ENCODE results near the gene SLC2A3. TPM values are rescaled to one million over a fixed set of nuclear protein-coding genes. Genes with fewer than 3 reads are reported as not detected.
A peak's percentile ranks its signal among the peaks of the same experiment; 100 is the strongest.
"Not testable (repeated sequence)": the region's sequence is repeated elsewhere in the genome, so short reads cannot be mapped to it uniquely, and the experiment has no call there.

Gene SLC2A3
- polyA plus RNA-seq, 1 donor from 2014 or later = 65.3 TPM

GRCh38 chr12:7961395-7962178 is 25.6 kb upstream of the SLC2A3 start:
- H3K27me3 Mint-ChIP-seq = no peaks in the 10 kb centered on the region
- H3K9me3 Mint-ChIP-seq = no peaks in the 10 kb centered on the region
- H3K27ac Mint-ChIP-seq = peak overlapping the region in 2 of 3 donors; percentile 69 to 98
- peak overlapping the region in 3 of 4 donors; percentile 79 to 95 (median 94) for H3K4me3 Mint-ChIP-seq
- peaks cover 15 to 25% (median 20%) of the 10 kb centered on the region in 3 donors for H3K4me1 Mint-ChIP-seq
- H3K36me3 Mint-ChIP-seq = no peaks in the 10 kb centered on the region

DNA sequence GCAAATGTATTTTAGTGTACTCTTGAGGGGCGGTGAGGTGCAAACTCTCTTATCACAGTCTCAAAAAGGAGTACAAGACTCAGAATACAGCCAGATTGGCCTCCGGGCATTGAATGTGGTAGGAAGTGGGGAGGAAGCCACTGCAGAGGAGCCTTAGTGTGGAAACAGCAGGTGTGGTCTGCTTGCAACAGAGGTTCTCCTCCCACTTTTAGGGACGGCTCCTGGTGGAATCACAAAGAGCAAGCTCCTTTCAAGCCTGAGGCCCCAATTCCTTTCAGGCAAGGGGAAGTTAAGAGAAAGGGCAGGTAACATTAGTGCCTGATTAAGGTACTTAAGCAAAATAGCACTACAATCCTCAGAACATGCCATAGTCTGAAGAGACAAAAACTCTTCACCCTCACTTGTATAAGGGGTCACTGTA is 23.7 kb upstream of the SLC2A3 start:
- Mint-ChIP-seq H3K4me1 (peaks cover 15 to 25% (median 20%) of the 10 kb centered on the region in 3 donors), H3K4me3 (peak overlapping the region; percentile 79 to 95 (median 92)), H3K36me3 (no peaks in the 10 kb centered on the region), H3K27me3 (no peaks in the 10 kb centered on the region), H3K9me3 (no peaks in the 10 kb centered on the region), H3K27ac (peak overlapping the region; percentile 69 to 98 (median 75))

- Mint-ChIP-seq H3K4me3 (peak overlapping the region in 3 of 4 donors; percentile 79 to 94 (median 91)), H3K27me3 (no peaks in the 10 kb centered on the region), H3K36me3 (no peaks in the 10 kb centered on the region), H3K9me3 (no peaks in the 10 kb centered on the region), H3K4me1 (peaks cover 15 to 25% (median 20%) of the 10 kb centered on the region in 3 donors), H3K27ac (peak overlapping the region; percentile 34 to 75 (median 69))
These were observed 23.3 kb upstream of the SLC2A3 start for GRCh38 chr12:7959278-7959677.

DNA sequence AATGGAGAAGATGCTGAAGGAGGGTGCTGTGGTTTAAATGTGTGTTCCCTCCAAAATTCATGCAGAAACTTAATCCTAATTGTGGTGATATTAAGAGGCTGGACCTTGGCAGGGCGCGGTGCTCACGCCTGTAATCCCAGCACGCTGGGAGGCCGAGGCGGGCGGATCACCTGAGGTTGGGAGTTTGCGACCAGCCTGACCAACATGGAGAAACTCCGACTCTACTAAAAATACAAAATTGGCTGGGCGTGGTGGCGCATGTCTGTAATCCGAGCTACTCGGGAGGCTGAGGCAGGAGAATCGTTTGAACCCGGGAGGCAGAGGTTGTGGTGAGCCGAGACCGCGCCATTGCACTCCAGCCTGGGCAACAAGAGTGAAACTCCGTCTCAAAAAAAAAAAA is 18.9 kb upstream of the SLC2A3 start:
- peaks cover 13 to 15% (median 14%) of the 10 kb centered on the region in 3 donors for H3K4me1 Mint-ChIP-seq
- not testable (repeated sequence) for H3K27me3 Mint-ChIP-seq, H3K4me3 Mint-ChIP-seq, H3K36me3 Mint-ChIP-seq, H3K9me3 Mint-ChIP-seq
- H3K27ac Mint-ChIP-seq = peak overlapping the region in 1 of 3 donors; percentile 73

DNA sequence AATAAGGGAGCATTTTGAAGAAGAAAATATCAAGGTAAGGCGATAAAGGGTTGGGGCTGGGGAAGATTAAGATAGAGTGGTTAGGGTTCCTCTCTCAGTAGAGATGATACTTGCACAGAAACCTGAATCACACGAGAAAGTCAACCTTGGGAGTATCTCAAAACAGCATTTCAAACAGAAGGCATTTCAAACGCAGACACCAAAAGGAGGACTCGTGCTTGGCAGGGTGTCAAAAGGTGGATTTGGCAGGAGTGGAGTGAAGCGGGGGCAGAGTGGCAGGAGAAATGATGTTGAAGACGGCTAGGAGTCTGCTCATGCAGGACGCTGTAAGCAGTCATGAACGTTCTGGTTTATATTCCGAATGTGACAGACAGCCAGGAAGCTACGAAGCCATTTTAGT is 18.4 kb upstream of the SLC2A3 start:
- H3K36me3 Mint-ChIP-seq, H3K27ac Mint-ChIP-seq, H3K4me3 Mint-ChIP-seq, H3K9me3 Mint-ChIP-seq, H3K27me3 Mint-ChIP-seq: not testable (repeated sequence)
- H3K4me1 Mint-ChIP-seq = peaks cover 9 to 11% (median 9%) of the 10 kb centered on the region in 3 donors

DNA sequence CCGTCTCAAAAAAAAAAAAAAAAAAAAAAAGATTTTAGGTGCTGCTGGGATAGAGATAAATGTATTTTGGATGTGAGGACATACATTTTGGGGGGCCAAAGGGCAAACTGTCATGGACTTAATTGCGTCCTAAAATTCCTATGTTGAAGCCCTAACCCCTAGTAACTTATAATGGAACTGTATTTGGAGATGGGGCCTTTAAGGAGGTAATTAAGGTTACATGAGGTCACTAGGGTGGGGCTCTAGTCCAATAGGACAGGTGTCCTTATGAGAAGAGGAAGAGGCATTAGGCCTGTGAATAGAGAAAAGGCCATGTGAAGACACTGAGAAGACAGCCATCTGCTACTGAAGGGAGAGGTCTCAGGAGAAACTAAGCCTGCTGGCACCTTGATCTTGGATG is 17.9 kb upstream of the SLC2A3 start:
- not testable (repeated sequence) for H3K36me3 Mint-ChIP-seq, H3K4me3 Mint-ChIP-seq, H3K27me3 Mint-ChIP-seq, H3K9me3 Mint-ChIP-seq, H3K27ac Mint-ChIP-seq
- peaks cover 6 to 11% (median 8%) of the 10 kb centered on the region in 3 donors for H3K4me1 Mint-ChIP-seq

DNA sequence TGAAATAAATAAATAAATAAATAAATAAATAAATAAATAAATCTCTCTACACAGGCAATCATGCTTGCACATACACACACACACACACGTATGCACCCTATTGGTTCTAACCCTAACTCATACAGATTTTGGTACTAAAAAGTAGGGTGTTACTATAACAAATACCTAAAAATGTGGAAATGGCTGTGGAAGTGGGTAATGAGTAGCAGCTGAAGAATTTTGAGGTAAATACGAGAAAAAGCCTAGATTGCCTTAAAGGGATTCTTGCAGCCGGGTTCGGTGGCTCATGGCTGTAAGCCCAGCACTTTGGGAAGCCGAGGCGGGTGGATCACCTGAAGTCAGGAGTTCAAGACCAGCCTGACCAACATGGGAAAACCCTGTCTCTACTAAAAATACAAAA is 15.7 kb upstream of the SLC2A3 start:
- Mint-ChIP-seq H3K9me3 (no peaks in the 10 kb centered on the region), H3K27ac (no peak overlapping the region)

GRCh38 chr12:7950230-7950943 is 14.4 kb upstream of the SLC2A3 start:
- H3K27me3 Mint-ChIP-seq, H3K4me1 Mint-ChIP-seq, H3K9me3 Mint-ChIP-seq, H3K36me3 Mint-ChIP-seq, H3K4me3 Mint-ChIP-seq, H3K27ac Mint-ChIP-seq: not testable (repeated sequence)

More for the DNA sequence above, 15.7 kb upstream of the SLC2A3 start:
- H3K27me3 Mint-ChIP-seq = no peaks in the 10 kb centered on the region
- H3K4me1 Mint-ChIP-seq = peaks cover 7 to 10% (median 10%) of the 10 kb centered on the region in 3 donors
- H3K36me3 Mint-ChIP-seq = no peaks in the 10 kb centered on the region
- no peak overlapping the region for H3K4me3 Mint-ChIP-seq

DNA sequence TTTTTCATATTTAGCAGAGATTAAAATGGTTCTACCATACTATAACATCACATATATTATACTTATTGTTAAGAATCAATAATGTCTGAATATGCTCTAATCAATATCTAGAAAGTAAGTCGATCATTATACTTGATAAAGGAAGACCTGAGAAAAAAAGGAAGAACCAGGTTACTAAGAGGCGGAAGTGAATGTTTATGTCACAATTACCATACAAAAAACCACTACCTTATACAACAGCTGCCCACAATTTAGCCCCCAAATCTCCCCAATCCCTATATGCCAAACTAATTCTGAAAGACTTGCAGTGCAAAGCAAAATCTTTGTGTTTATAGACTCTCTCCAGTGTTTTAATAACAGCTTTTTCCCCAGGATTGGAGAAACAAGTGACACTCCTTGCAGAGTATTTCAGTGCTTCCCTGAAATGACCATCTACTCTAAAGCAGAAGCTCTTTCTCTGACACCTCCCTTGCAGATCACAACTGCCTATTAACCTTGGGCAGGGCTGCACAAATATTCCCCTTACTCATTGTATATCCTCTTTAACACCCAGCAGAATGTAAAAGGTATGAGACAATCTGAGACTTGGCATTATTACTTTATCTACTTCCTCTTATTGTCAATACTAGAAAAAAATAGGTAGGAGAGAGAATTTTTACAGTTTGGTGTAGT is 12.7 kb upstream of the SLC2A3 start:
- H3K36me3 Mint-ChIP-seq = no peaks in the 10 kb centered on the region
- H3K4me3 Mint-ChIP-seq = peak overlapping the region in 1 of 4 donors; percentile 4
- H3K27ac Mint-ChIP-seq = peak overlapping the region in 1 of 3 donors; percentile 26
- H3K9me3 Mint-ChIP-seq = no peaks in the 10 kb centered on the region
- peaks cover 7 to 8% (median 7%) of the 10 kb centered on the region in 3 donors for H3K4me1 Mint-ChIP-seq
- H3K27me3 Mint-ChIP-seq = no peaks in the 10 kb centered on the region

DNA sequence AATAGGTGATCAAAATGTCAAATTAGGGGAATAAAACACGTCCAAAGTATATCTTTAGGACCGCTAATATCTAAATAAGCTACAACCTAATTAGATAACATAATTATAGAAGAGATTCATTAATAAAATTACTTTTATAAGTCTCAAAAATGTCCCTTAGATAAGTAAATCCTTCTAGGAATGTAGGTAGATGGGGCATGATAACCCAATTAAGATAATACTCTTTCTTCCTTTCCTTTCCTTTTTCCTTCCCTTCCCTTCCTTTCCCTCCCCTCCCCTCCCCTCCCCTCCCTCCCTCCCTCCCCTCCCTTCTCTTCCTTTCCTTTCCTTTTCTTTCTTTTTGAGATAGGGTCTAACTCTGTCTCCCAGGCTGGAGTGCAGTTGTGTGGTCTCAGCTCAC is 11.0 kb upstream of the SLC2A3 start:
- H3K4me3 Mint-ChIP-seq = no peak overlapping the region
- H3K27ac Mint-ChIP-seq = no peak overlapping the region
- H3K27me3 Mint-ChIP-seq = no peaks in the 10 kb centered on the region

GRCh38 chr12:7944760-7945159 is 8.8 kb upstream of the SLC2A3 start:
- not testable (repeated sequence) for H3K4me3 Mint-ChIP-seq, H3K27me3 Mint-ChIP-seq, H3K4me1 Mint-ChIP-seq, H3K9me3 Mint-ChIP-seq, H3K36me3 Mint-ChIP-seq, H3K27ac Mint-ChIP-seq

More for the DNA sequence above, 11.0 kb upstream of the SLC2A3 start:
- Mint-ChIP-seq H3K4me1 (peaks cover 7 to 8% (median 7%) of the 10 kb centered on the region in 3 donors), H3K9me3 (no peaks in the 10 kb centered on the region), H3K36me3 (no peaks in the 10 kb centered on the region)

DNA sequence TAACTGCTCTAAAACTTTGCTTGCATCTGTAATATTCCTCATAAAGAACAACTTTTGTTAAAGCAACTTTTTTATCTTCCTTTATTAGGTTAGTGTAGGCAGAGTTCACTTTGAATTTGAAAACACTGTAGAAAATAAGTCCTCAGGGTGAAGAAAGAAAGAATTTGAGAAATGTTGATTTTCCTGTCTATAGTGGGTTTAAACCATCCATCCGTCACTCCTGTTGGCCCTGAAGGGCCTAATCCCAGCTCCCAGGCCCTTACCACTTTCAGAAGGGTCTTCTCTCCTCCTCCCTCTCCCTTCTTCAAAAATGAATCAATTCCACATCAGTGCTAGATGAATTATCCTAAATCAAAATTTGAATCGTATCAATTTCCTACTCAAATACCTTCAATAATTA is 4.9 kb upstream of the SLC2A3 start:
- Mint-ChIP-seq H3K4me3 (peak overlapping the region in 1 of 4 donors; percentile 25), H3K4me1 (peaks cover 0 to 5% (median 5%) of the 10 kb centered on the region in 3 donors), H3K9me3 (no peaks in the 10 kb centered on the region), H3K36me3 (no peaks in the 10 kb centered on the region), H3K27me3 (no peaks in the 10 kb centered on the region), H3K27ac (no peak overlapping the region)

GRCh38 chr12:7937833-7938506 is 2.0 kb upstream of the SLC2A3 start:
- Mint-ChIP-seq H3K27ac (peak overlapping the region in 2 of 3 donors; percentile 84 to 85), H3K4me3 (peak overlapping the region in 2 of 4 donors; percentile 30 to 72), H3K4me1 (peaks cover 0 to 5% (median 5%) of the 10 kb centered on the region in 3 donors), H3K9me3 (no peaks in the 10 kb centered on the region), H3K27me3 (no peaks in the 10 kb centered on the region), H3K36me3 (no peaks in the 10 kb centered on the region)

DNA sequence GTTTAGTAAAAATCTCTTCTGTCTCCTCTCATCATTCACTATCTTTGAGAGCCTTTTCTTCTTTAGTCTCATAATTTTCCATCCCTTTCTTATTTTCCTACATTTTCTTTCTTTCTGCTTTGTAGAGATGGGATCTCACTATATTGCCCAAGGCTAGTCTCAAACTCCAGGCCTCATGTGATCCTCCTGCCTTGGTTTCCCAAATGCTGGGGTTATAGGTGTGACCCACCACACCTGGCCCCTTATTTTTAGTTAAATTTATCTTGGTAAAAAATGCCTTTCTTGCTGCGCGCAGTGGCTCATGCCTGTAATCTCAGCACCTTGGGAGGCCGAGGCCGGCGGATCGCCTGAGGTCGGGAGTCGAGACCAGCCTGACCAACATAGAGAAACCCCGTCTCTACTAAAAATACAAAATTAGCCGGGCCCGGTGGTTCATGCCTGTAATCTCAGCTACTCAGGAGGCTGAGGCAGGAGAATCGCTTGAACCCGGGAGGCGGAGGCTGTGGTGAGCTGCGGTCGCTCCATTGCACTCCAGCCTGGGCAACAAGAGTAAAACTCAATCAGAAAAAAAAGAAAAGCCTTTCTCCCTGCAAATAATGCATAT is 996 bp downstream of the SLC2A3 start:
- H3K27me3 Mint-ChIP-seq = no peaks in the 10 kb centered on the region
- no peak overlapping the region for H3K4me3 Mint-ChIP-seq
- no peaks in the 10 kb centered on the region for H3K9me3 Mint-ChIP-seq
- H3K27ac Mint-ChIP-seq = no peak overlapping the region
- peaks cover 0 to 10% (median 5%) of the 10 kb centered on the region in 3 donors for H3K4me1 Mint-ChIP-seq
- H3K36me3 Mint-ChIP-seq = peaks cover 6% of the 10 kb centered on the region

Measured in IgD-negative memory B cell (primary cell).